Measurements from ENCODE around the gene TRMT11. TPM values are rescaled to one million over a fixed set of nuclear protein-coding genes. Genes with fewer than 3 reads are reported as not detected.

The TRMT11 gene
- total and polyA plus RNA-seq, 9 of the 15 experiments (the other 6 are each of a cell fraction or from before 2014, with no cell fraction given), result 38.8 to 88.0 (median 59.8) TPM

GRCh38 chr6:125942672-125943527, 43.4 kb upstream of the TRMT11 start (continued):
- TF ChIP-seq NFE2 (IDR thresholded peaks at IDR 0.05; ENCODE audit: low read depth), result peak; percentile 25; the same call in 1 of the 2 replicates
- no peak for TF ChIP-seq SMC3 (conservative IDR thresholded peaks at IDR 0.05; ENCODE audit: insufficient read depth, low read depth, low read length)
- peak; percentile 65 for TF ChIP-seq DPF2 (IDR thresholded peaks at IDR 0.05)
- no peak for TF ChIP-seq ZNF830 (CRISPR knock-in tag; IDR thresholded peaks at IDR 0.05)
- TF ChIP-seq GATAD2A (IDR thresholded peaks at IDR 0.05), result 0 out of 2 replicates have a peak, but pooled peaks have one; percentile 28
- no peak for TF ChIP-seq ZNF699 (CRISPR knock-in tag; IDR thresholded peaks at IDR 0.05; ENCODE audit: insufficient replicate concordance)
- TF ChIP-seq TSC22D4 (tag; IDR thresholded peaks at IDR 0.05), result no peak
- TF ChIP-seq, protein P1, sequence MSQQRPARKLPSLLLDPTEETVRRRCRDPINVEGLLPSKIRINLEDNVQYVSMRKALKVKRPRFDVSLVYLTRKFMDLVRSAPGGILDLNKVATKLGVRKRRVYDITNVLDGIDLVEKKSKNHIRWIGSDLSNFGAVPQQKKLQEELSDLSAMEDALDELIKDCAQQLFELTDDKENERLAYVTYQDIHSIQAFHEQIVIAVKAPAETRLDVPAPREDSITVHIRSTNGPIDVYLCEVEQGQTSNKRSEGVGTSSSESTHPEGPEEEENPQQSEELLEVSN (IDR thresholded peaks at IDR 0.05; ENCODE audit: borderline replicate concordance in 1 of 2, extremely low read depth in 1 of 2, insufficient read depth in 1 of 2, insufficient read length in 1 of 2, low read depth in 1 of 2, low read length in 1 of 2, poor library complexity in 1 of 2, severe bottlenecking in 1 of 2), result no peak
- TF ChIP-seq, protein P2, sequence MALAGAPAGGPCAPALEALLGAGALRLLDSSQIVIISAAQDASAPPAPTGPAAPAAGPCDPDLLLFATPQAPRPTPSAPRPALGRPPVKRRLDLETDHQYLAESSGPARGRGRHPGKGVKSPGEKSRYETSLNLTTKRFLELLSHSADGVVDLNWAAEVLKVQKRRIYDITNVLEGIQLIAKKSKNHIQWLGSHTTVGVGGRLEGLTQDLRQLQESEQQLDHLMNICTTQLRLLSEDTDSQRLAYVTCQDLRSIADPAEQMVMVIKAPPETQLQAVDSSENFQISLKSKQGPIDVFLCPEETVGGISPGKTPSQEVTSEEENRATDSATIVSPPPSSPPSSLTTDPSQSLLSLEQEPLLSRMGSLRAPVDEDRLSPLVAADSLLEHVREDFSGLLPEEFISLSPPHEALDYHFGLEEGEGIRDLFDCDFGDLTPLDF (CRISPR knock-in tag; IDR thresholded peaks at IDR 0.05), result no peak
- no peak for TF ChIP-seq TARDBP (IDR thresholded peaks at IDR 0.05)
- TF ChIP-seq THRB (CRISPR knock-in tag; conservative IDR thresholded peaks at IDR 0.05), result 0 out of 2 replicates have a peak, but pooled peaks have one; percentile 34
- TF ChIP-seq HDAC2 (IDR thresholded peaks at IDR 0.05), result 0 out of 2 replicates have a peak, but pooled peaks have one; percentile 50
- TF ChIP-seq LEF1 (IDR thresholded peaks at IDR 0.05), result no peak
- TF ChIP-seq ZNF24 (IDR thresholded peaks at IDR 0.05), result no peak
- no peak for TF ChIP-seq ZNF124 (CRISPR knock-in tag; IDR thresholded peaks at IDR 0.05)
- TF ChIP-seq NCOA4 (IDR thresholded peaks at IDR 0.05; ENCODE audit: partially characterized antibody), result no peak
- no peak for TF ChIP-seq SNAPC5 (CRISPR knock-in tag; IDR thresholded peaks at IDR 0.05)
- peak; percentile 78 for TF ChIP-seq SMARCA4 (IDR thresholded peaks at IDR 0.05)
- no peak for TF ChIP-seq TRIM24 (IDR thresholded peaks at IDR 0.05)
- TF ChIP-seq BRCA1 (IDR thresholded peaks at IDR 0.05), result no peak
- no peak for TF ChIP-seq BRCA1 (CRISPR knock-in tag; IDR thresholded peaks at IDR 0.05)
- TF ChIP-seq PHB (CRISPR knock-in tag; IDR thresholded peaks at IDR 0.05), result no peak
- TF ChIP-seq ATF7 (IDR thresholded peaks at IDR 0.05), result no peak
- no peak for TF ChIP-seq SP2 (IDR thresholded peaks at IDR 0.05; ENCODE audit: extremely low read depth, low read depth, low read length, poor library complexity, severe bottlenecking)
- no peak for TF ChIP-seq SPI1 (IDR thresholded peaks at IDR 0.05; ENCODE audit: borderline replicate concordance, low read depth, low read length)
- peak; percentile 46; the same call in 1 of the 2 replicates for TF ChIP-seq CBFA2T3 (IDR thresholded peaks at IDR 0.05)
- TF ChIP-seq ZNF121 (CRISPR knock-in tag; conservative IDR thresholded peaks at IDR 0.05), result no peak
- peak; percentile 86 for TF ChIP-seq MTA1 (IDR thresholded peaks at IDR 0.05; ENCODE audit: borderline replicate concordance)
- TF ChIP-seq TRIM28 (IDR thresholded peaks at IDR 0.05), result no peak

Measured in K562 (cell line).